ENCODE measurements around the gene CCR5AS.

CCR5AS gene

DNA sequence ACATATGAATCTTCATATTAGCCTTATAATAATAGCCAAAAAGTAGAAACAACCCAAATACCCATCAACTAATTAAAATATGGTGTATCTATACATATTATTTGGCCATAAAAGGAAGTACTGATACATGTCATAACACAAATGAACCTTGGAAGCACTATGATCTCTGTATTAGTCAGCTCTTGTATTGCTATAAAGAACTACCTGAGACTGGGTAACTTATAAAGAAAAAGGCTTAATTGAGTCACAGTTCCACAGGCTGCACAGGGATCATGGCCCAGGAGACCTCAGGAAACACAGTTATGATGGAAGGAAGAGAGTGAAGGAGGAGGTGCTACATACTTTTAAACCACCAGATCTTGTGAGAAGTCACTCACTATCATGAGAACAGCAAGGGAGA lies 69.0 kb downstream of the CCR5AS start:
- Histone ChIP-seq H3K9me2 (ENCODE audit: insufficient read depth, low read length) (no peaks in the 10 kb centered on the region), H4K20me1 (ENCODE audit: insufficient read depth) (no peaks in the 10 kb centered on the region), H3K79me2 (replicated peaks; ENCODE audit: insufficient read depth, low read length) (no peaks in the 10 kb centered on the region), H3K27me3 (ENCODE audit: insufficient read depth, low read depth, low read length) (no peaks in the 10 kb centered on the region), H3K27ac (ENCODE audit: low read length) (no peak overlapping the region), H2AFZ (ENCODE audit: low read depth, low read length) (no peak overlapping the region), H3K4me3 (ENCODE audit: low read length) (no peak overlapping the region), H3K36me3 (ENCODE audit: insufficient read depth, low read length) (no peaks in the 10 kb centered on the region), H3K9ac (ENCODE audit: low read length) (no peak overlapping the region), H3K9me3 (ENCODE audit: low read length) (peaks cover 5% of the 10 kb centered on the region), H3K4me2 (ENCODE audit: low read length) (no peak overlapping the region), H3F3A (ENCODE audit: insufficient read depth, low read length, poor library complexity, severe bottlenecking) (no peaks in the 10 kb centered on the region)
- TF ChIP-seq EZH2 (IDR thresholded peaks at IDR 0.05; ENCODE audit: borderline replicate concordance, insufficient read depth, low read length, poor library complexity, severe bottlenecking) (no peak), SMC3 (conservative IDR thresholded peaks at IDR 0.05; ENCODE audit: poor library complexity) (no peak), POLR2AphosphoS5 (IDR thresholded peaks at IDR 0.05) (no peak), RAD21 (conservative IDR thresholded peaks at IDR 0.05) (no peak), MXI1 (conservative IDR thresholded peaks at IDR 0.05; ENCODE audit: poor library complexity, severe bottlenecking) (no peak), TAF1 (IDR thresholded peaks at IDR 0.05; ENCODE audit: low read depth) (no peak), EP300 (conservative IDR thresholded peaks at IDR 0.05; ENCODE audit: poor library complexity, severe bottlenecking) (no peak), CTCF (IDR thresholded peaks at IDR 0.05; ENCODE audit: poor library complexity, severe bottlenecking) (no peak)
- TF ChIP-seq, protein P1, sequence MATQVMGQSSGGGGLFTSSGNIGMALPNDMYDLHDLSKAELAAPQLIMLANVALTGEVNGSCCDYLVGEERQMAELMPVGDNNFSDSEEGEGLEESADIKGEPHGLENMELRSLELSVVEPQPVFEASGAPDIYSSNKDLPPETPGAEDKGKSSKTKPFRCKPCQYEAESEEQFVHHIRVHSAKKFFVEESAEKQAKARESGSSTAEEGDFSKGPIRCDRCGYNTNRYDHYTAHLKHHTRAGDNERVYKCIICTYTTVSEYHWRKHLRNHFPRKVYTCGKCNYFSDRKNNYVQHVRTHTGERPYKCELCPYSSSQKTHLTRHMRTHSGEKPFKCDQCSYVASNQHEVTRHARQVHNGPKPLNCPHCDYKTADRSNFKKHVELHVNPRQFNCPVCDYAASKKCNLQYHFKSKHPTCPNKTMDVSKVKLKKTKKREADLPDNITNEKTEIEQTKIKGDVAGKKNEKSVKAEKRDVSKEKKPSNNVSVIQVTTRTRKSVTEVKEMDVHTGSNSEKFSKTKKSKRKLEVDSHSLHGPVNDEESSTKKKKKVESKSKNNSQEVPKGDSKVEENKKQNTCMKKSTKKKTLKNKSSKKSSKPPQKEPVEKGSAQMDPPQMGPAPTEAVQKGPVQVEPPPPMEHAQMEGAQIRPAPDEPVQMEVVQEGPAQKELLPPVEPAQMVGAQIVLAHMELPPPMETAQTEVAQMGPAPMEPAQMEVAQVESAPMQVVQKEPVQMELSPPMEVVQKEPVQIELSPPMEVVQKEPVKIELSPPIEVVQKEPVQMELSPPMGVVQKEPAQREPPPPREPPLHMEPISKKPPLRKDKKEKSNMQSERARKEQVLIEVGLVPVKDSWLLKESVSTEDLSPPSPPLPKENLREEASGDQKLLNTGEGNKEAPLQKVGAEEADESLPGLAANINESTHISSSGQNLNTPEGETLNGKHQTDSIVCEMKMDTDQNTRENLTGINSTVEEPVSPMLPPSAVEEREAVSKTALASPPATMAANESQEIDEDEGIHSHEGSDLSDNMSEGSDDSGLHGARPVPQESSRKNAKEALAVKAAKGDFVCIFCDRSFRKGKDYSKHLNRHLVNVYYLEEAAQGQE (IDR thresholded peaks at IDR 0.05; ENCODE audit: borderline replicate concordance) = no peak

- Histone ChIP-seq H3K36me3 (ENCODE audit: insufficient read depth, low read length) (no peaks in the 10 kb centered on the region), H3K4me2 (ENCODE audit: low read length) (no peak overlapping the region), H3K27me3 (ENCODE audit: insufficient read depth, low read depth, low read length) (no peaks in the 10 kb centered on the region), H3K9me3 (ENCODE audit: low read length) (peaks cover 5% of the 10 kb centered on the region), H4K20me1 (ENCODE audit: insufficient read depth) (no peaks in the 10 kb centered on the region), H3K27ac (ENCODE audit: low read length) (no peak overlapping the region), H2AFZ (ENCODE audit: low read depth, low read length) (no peak overlapping the region), H3K79me2 (replicated peaks; ENCODE audit: insufficient read depth, low read length) (no peaks in the 10 kb centered on the region), H3F3A (ENCODE audit: insufficient read depth, low read length, poor library complexity, severe bottlenecking) (no peaks in the 10 kb centered on the region), H3K4me3 (ENCODE audit: low read length) (no peak overlapping the region), H3K9ac (ENCODE audit: low read length) (no peak overlapping the region), H3K9me2 (ENCODE audit: insufficient read depth, low read length) (no peaks in the 10 kb centered on the region)
- no peak for TF ChIP-seq EZH2 (IDR thresholded peaks at IDR 0.05; ENCODE audit: borderline replicate concordance, insufficient read depth, low read length, poor library complexity, severe bottlenecking)
- TF ChIP-seq SMC3 (conservative IDR thresholded peaks at IDR 0.05; ENCODE audit: poor library complexity) = no peak
- TF ChIP-seq RAD21 (conservative IDR thresholded peaks at IDR 0.05) = no peak
- no peak for TF ChIP-seq EP300 (conservative IDR thresholded peaks at IDR 0.05; ENCODE audit: poor library complexity, severe bottlenecking)
- TF ChIP-seq, protein P1 (IDR thresholded peaks at IDR 0.05; ENCODE audit: borderline replicate concordance) = no peak
- TF ChIP-seq TAF1 (IDR thresholded peaks at IDR 0.05; ENCODE audit: low read depth) = no peak
- no peak for TF ChIP-seq CTCF (IDR thresholded peaks at IDR 0.05; ENCODE audit: poor library complexity, severe bottlenecking)
Measured at GRCh38 chr3:46335541-46335940, 71.3 kb downstream of the CCR5AS start.
